Glutamatergic neuron (in vitro differentiated cells): Measurements from ENCODE around the gene GRIA3. TPM values are rescaled to one million over a fixed set of nuclear protein-coding genes. Genes with fewer than 3 reads are reported as not detected.

ENCODE experiments used
- DNase-seq: peaks from one replicate; pipeline ENCODE4 v3.0.0; 2022
- H3K27ac Mint-ChIP-seq: one replicate; pipeline ENCODE4 v1.8.0; 2020; ENCODE audit warnings: mild to moderate bottlenecking, mixed read lengths, inconsistent platforms; ENCODE audit not compliant: unreplicated experiment
- H3K27me3 Mint-ChIP-seq: one replicate; pipeline ENCODE4 v1.8.0; 2020; ENCODE audit warnings: mild to moderate bottlenecking, moderate library complexity, mixed read lengths, inconsistent platforms; ENCODE audit not compliant: unreplicated experiment
- H3K36me3 Mint-ChIP-seq: one replicate; pipeline ENCODE4 v1.8.0; 2020; ENCODE audit warnings: mild to moderate bottlenecking, mixed read lengths, inconsistent platforms; ENCODE audit not compliant: unreplicated experiment
- H3K4me1 Mint-ChIP-seq: one replicate; pipeline ENCODE4 v1.8.0; 2020; ENCODE audit warnings: mild to moderate bottlenecking, low read depth, mixed read lengths, inconsistent platforms; ENCODE audit not compliant: unreplicated experiment
- H3K4me3 Mint-ChIP-seq: one replicate; pipeline ENCODE4 v1.8.0; 2020; ENCODE audit warnings: mild to moderate bottlenecking, mixed read lengths, inconsistent platforms; ENCODE audit not compliant: unreplicated experiment
- H3K9me3 Mint-ChIP-seq: one replicate; pipeline ENCODE4 v1.8.0; 2020; ENCODE audit warnings: mild to moderate bottlenecking, moderate library complexity, mixed read lengths, inconsistent platforms; ENCODE audit not compliant: unreplicated experiment
- CTCF ChIP-seq: fragments of 200-600 bp; sonication (generic); IDR thresholded peaks from one replicate; pipeline ENCODE4 v1.5.0; 2021; ENCODE audit not compliant: partially characterized antibody, unreplicated experiment
- total RNA-seq: library from RNA; stranded (reverse); fragmentation: NEBNext Ultra II Directional; extraction: Animal tissue kit (Norgen Biotek cat#: 25700); gene quantifications from one replicate; pipeline ENCODE4 v1.2.1, GENCODE V29; 2021; ENCODE audit not compliant: unreplicated experiment

The GRIA3 gene
- total RNA-seq, 1 donor from 2014 or later, result 9.7 TPM

GRCh38 chrX:123336666-123337065, 152.6 kb downstream of the GRIA3 start:
- H3K9me3 Mint-ChIP-seq, result no peaks in the 10 kb centered on the region
- peaks cover 1% of the 10 kb centered on the region for H3K4me1 Mint-ChIP-seq
- H3K36me3 Mint-ChIP-seq, result no peaks in the 10 kb centered on the region
- no peak overlapping the region for H3K27ac Mint-ChIP-seq
- no peak overlapping the region for H3K4me3 Mint-ChIP-seq
- no peak for TF ChIP-seq CTCF
- no peak for DNase-seq
- no peaks in the 10 kb centered on the region for H3K27me3 Mint-ChIP-seq

- Mint-ChIP-seq H3K36me3 (no peaks in the 10 kb centered on the region), H3K9me3 (no peaks in the 10 kb centered on the region), H3K4me1 (peaks cover 1% of the 10 kb centered on the region), H3K4me3 (no peak overlapping the region), H3K27ac (no peak overlapping the region), H3K27me3 (no peaks in the 10 kb centered on the region)
- DNase-seq, result peak; percentile 28
- no peak for TF ChIP-seq CTCF
Measured at GRCh38 chrX:123337886-123338639, 154.0 kb downstream of the GRIA3 start.

- H3K27ac Mint-ChIP-seq, result no peak overlapping the region
- no peaks in the 10 kb centered on the region for H3K36me3 Mint-ChIP-seq
- no peaks in the 10 kb centered on the region for H3K27me3 Mint-ChIP-seq
- no peaks in the 10 kb centered on the region for H3K9me3 Mint-ChIP-seq
- H3K4me3 Mint-ChIP-seq, result no peak overlapping the region
- no peak for DNase-seq
- H3K4me1 Mint-ChIP-seq, result peaks cover 1% of the 10 kb centered on the region
- TF ChIP-seq CTCF, result no peak
Measured at GRCh38 chrX:123339221-123339905, 155.3 kb downstream of the GRIA3 start.

GRCh38 chrX:123340696-123341095, 156.6 kb downstream of the GRIA3 start:
- Mint-ChIP-seq H3K4me1 (peaks cover 1% of the 10 kb centered on the region), H3K36me3 (no peaks in the 10 kb centered on the region), H3K4me3 (no peak overlapping the region), H3K27me3 (no peaks in the 10 kb centered on the region), H3K27ac (no peak overlapping the region), H3K9me3 (no peaks in the 10 kb centered on the region)
- no peak for TF ChIP-seq CTCF
- DNase-seq, result no peak

- Mint-ChIP-seq H3K4me3 (no peak overlapping the region), H3K27ac (no peak overlapping the region)
- DNase-seq, result no peak
Measured at GRCh38 chrX:123348468-123348867, 164.4 kb downstream of the GRIA3 start.

More at GRCh38 chrX:123348468-123348867, 164.4 kb downstream of the GRIA3 start:
- no peaks in the 10 kb centered on the region for H3K27me3 Mint-ChIP-seq
- no peak for TF ChIP-seq CTCF
- H3K4me1 Mint-ChIP-seq, result peaks cover 6% of the 10 kb centered on the region
- no peaks in the 10 kb centered on the region for H3K36me3 Mint-ChIP-seq
- H3K9me3 Mint-ChIP-seq, result no peaks in the 10 kb centered on the region
